Thyroid gland (tissue), 4 donors: ENCODE measurements around the gene ST6GALNAC3.

Experiments
- POLR2A ChIP-seq, 2 donors: fragments of 450-650 bp; IDR thresholded peaks; one replicate each; pipeline ENCODE4 v1.6.1; 2017; ENCODE audit warnings: antibody characterized with exemption in 2 of 2, mild to moderate bottlenecking in 2 of 2, moderate library complexity in 1 of 2
- TF ChIP-seq, protein P1 (sequence below), 6 experiments: fragments of 200-600 bp in 3 of 6; fragments of 450-650 bp in 3 of 6; sonication (generic) in 3 of 6; IDR thresholded peaks; one replicate each; pipeline ENCODE4 v1.5.1; 2016 to 2019; ENCODE audit warnings: antibody characterized with exemption in 6 of 6, mild to moderate bottlenecking in 2 of 6, inconsistent platforms in 1 of 6, moderate library complexity in 1 of 6

- TF ChIP-seq, protein P1, sequence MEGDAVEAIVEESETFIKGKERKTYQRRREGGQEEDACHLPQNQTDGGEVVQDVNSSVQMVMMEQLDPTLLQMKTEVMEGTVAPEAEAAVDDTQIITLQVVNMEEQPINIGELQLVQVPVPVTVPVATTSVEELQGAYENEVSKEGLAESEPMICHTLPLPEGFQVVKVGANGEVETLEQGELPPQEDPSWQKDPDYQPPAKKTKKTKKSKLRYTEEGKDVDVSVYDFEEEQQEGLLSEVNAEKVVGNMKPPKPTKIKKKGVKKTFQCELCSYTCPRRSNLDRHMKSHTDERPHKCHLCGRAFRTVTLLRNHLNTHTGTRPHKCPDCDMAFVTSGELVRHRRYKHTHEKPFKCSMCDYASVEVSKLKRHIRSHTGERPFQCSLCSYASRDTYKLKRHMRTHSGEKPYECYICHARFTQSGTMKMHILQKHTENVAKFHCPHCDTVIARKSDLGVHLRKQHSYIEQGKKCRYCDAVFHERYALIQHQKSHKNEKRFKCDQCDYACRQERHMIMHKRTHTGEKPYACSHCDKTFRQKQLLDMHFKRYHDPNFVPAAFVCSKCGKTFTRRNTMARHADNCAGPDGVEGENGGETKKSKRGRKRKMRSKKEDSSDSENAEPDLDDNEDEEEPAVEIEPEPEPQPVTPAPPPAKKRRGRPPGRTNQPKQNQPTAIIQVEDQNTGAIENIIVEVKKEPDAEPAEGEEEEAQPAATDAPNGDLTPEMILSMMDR (IDR thresholded peaks at IDR 0.05), result no peak
- no peak for TF ChIP-seq POLR2A (IDR thresholded peaks at IDR 0.05)
Observed at GRCh38 chr1:76481672-76482071, 407.1 kb downstream of the ST6GALNAC3 start.
